ENCODE data around the gene DTNB.

DNA sequence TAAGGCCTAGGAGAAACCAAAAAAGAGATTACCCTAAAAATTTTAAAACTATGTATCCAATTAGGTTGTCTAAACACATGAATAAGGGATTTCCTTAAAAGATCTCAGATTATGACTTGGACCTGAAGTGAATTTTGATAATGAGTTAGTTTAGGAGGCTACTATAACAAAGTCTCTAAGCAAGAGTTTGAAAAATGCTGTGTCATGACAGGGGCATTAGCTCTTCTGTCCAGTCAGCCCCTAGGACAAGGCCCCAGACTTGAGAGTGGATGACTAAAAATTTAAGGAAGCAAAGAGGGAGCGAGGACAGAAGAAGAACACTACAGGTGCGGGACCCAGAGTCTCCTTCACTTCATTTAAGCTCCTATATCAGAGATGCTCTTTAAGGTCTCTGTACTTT lies 135.9 kb downstream of the DTNB start:
- TF ChIP-seq, protein P1, sequence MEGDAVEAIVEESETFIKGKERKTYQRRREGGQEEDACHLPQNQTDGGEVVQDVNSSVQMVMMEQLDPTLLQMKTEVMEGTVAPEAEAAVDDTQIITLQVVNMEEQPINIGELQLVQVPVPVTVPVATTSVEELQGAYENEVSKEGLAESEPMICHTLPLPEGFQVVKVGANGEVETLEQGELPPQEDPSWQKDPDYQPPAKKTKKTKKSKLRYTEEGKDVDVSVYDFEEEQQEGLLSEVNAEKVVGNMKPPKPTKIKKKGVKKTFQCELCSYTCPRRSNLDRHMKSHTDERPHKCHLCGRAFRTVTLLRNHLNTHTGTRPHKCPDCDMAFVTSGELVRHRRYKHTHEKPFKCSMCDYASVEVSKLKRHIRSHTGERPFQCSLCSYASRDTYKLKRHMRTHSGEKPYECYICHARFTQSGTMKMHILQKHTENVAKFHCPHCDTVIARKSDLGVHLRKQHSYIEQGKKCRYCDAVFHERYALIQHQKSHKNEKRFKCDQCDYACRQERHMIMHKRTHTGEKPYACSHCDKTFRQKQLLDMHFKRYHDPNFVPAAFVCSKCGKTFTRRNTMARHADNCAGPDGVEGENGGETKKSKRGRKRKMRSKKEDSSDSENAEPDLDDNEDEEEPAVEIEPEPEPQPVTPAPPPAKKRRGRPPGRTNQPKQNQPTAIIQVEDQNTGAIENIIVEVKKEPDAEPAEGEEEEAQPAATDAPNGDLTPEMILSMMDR (IDR thresholded peaks at IDR 0.05): no peak
- TF ChIP-seq POLR2A (IDR thresholded peaks at IDR 0.05) (no peak), POLR2AphosphoS5 (IDR thresholded peaks at IDR 0.05) (no peak)
